K562 (cell line): ENCODE data around the gene ETFRF1. TPM values are rescaled to one million over a fixed set of nuclear protein-coding genes. Genes with fewer than 3 reads are reported as not detected.
A peak's percentile ranks its signal among the peaks of the same experiment; 100 is the strongest.

Experiments
- ATAC-seq: fragments of 200-7000 bp; cut with Tn5 transposase; 3 replicates; pipeline ENCODE4 v1.9.1; 2020; ENCODE audit warnings: moderate library complexity
- Bru-seq: library from RNA; stranded (reverse); fragments of 400-500 nt; gene quantifications from one replicate; lab custom pipeline; 2021; lab: Mats Ljungman, UMichigan
- BruChase-seq, 2 experiments: library from RNA; stranded (reverse); fragments of 400-500 nt; gene quantifications; one replicate each; lab custom pipeline; 2021; lab: Mats Ljungman, UMichigan
- BruUV-seq: library from RNA; stranded (reverse); fragments of 400-500 nt; replicated peaks from 2 replicates; lab custom pipeline; 2021; lab: Mats Ljungman, UMichigan
- CTCF ChIA-PET: fragments of 300-600 bp; formaldehyde crosslinking; extraction: SDS; loops from one replicate; lab custom pipeline; 2021; ENCODE audit warnings: low intra/inter-chr PET ratio; lab: Yijun Ruan, JAX
- POLR2A ChIA-PET: fragments of 300-600, 350-650 bp; sonication (Branson Sonifier 250); formaldehyde crosslinking; extraction: SDS; loops from one replicate; lab custom pipeline; 2021; ENCODE audit warnings: antibody characterized with exemption, inconsistent platforms; lab: Yijun Ruan, JAX
- DNase-seq, 4 experiments: peaks; one replicate each; pipeline versions ENCODE4 v3.0.0 to v3.0.0-alpha.2; 2011 to 2018; ENCODE audit warnings: low spot score in 3 of 4, mixed read lengths in 3 of 4; ENCODE audit errors: extremely low read depth in 1 of 4
- FAIRE-seq: peaks from 2 replicates; lab custom pipeline; 2011; peaks lifted over from hg19 to GRCh38; lab: Jason Lieb, UNC
- H2AFZ ChIP-seq: 2 replicates; pipeline ENCODE4 v1.6.0; 2011; ENCODE audit warnings: low read depth, low read length, control low read depth, inconsistent platforms
- H3K27ac ChIP-seq: fragments of 200-600 bp; 3 replicates; pipeline ENCODE4 v1.8.0; 2011; ENCODE audit warnings: low read depth, mild to moderate bottlenecking, control low read depth, inconsistent platforms, low read length, moderate library complexity, mixed read lengths; ENCODE audit errors: extremely low read depth
- H3K27me3 ChIP-seq, 2 experiments: fragments of 300-600 bp in 1 of 2; 2 replicates in 1 of 2; 3 replicates in 1 of 2; pipeline versions ENCODE4 v1.6.0 to v1.8.0; 2011; ENCODE audit warnings: inconsistent platforms in 2 of 2, low read length in 2 of 2, mild to moderate bottlenecking in 1 of 2, mixed read lengths in 1 of 2, moderate library complexity in 1 of 2; ENCODE audit not compliant: control insufficient read depth in 2 of 2, insufficient read depth in 2 of 2
- H3K36me3 ChIP-seq: fragments of 300-600 bp; 3 replicates; pipeline ENCODE4 v1.8.0; 2011; ENCODE audit warnings: mild to moderate bottlenecking, low read length, inconsistent platforms; ENCODE audit not compliant: control insufficient read depth, insufficient read depth
- H3K4me1 ChIP-seq, 2 experiments: fragments of 200-600 bp in 1 of 2; replicated peaks in 1 of 2; 2 replicates in 1 of 2; 3 replicates in 1 of 2; pipeline versions ENCODE4 v1.5.1 to v1.8.0; 2011; ENCODE audit warnings: inconsistent platforms in 2 of 2, low read length in 2 of 2, mild to moderate bottlenecking in 1 of 2, mixed read lengths in 1 of 2, moderate library complexity in 1 of 2; ENCODE audit not compliant: control insufficient read depth in 2 of 2, insufficient read depth in 2 of 2
- H3K4me2 ChIP-seq: 2 replicates; pipeline ENCODE4 v1.6.1; 2011; ENCODE audit warnings: low read length, control low read depth, inconsistent platforms, mixed read lengths; ENCODE audit not compliant: insufficient read depth
- H3K4me3 ChIP-seq: fragments of 200-600 bp; sonication (generic), shearing (Covaris generic); 2 replicates; pipeline ENCODE4 v1.5.1; 2016; ENCODE audit warnings: control low read depth, inconsistent platforms
- H3K79me2 ChIP-seq: fragments of 200-600 bp; 3 replicates; pipeline ENCODE4 v1.8.0; 2011; ENCODE audit warnings: low read length, inconsistent platforms; ENCODE audit not compliant: control insufficient read depth, insufficient read depth
- H3K9ac ChIP-seq, 2 experiments: 2 replicates each; pipeline versions ENCODE4 v1.6.0 to v1.6.1; 2011; ENCODE audit warnings: low read depth in 2 of 2, low read length in 2 of 2, control low read depth in 1 of 2, inconsistent platforms in 1 of 2, mild to moderate bottlenecking in 1 of 2, mixed read lengths in 1 of 2; ENCODE audit not compliant: insufficient read depth in 1 of 2
- H3K9me1 ChIP-seq: one replicate; pipeline ENCODE4 v1.6.0; 2011; ENCODE audit warnings: inconsistent platforms, mild to moderate bottlenecking, low read length, moderate library complexity; ENCODE audit not compliant: control insufficient read depth, insufficient read depth
- H3K9me3 ChIP-seq: replicated peaks from 2 replicates; pipeline ENCODE4 v1.5.1; 2011; ENCODE audit warnings: low read depth, low read length, inconsistent platforms; ENCODE audit not compliant: control insufficient read depth, insufficient read depth
- H4K20me1 ChIP-seq: replicated peaks from 2 replicates; pipeline ENCODE4 v1.6.1; 2011; ENCODE audit warnings: low read length, inconsistent platforms, mixed read lengths; ENCODE audit not compliant: control insufficient read depth, insufficient read depth
- CHCHD3 ChIP-seq: fragments of 250-450 bp; sonication (Bioruptor Pico); IDR thresholded peaks from 2 replicates; pipeline ENCODE4 v2.1.2; 2022; ENCODE audit warnings: mild to moderate bottlenecking
- E4F1 ChIP-seq: fragments of 250-450 bp; sonication (Bioruptor Pico); IDR thresholded peaks from 2 replicates; pipeline ENCODE4 v1.5.0; 2021; ENCODE audit warnings: mild to moderate bottlenecking, borderline replicate concordance
- ELF2 ChIP-seq: fragments of 250-450 bp; sonication (Bioruptor Pico); IDR thresholded peaks from 2 replicates; pipeline ENCODE4 v1.5.0; 2021; ENCODE audit warnings: mild to moderate bottlenecking
- GABPB1 ChIP-seq: sonication (generic); formaldehyde crosslinking; IDR thresholded peaks from 2 replicates; pipeline ENCODE4 v1.8.0; 2022; ENCODE audit warnings: mild to moderate bottlenecking, missing genetic modification reagents
- L3MBTL2 ChIP-seq: fragments of 450-650 bp; IDR thresholded peaks from 2 replicates; pipeline ENCODE4 v1.6.1; 2016; ENCODE audit warnings: mild to moderate bottlenecking, moderate library complexity
- MXI1 ChIP-seq: IDR thresholded peaks from 2 replicates; pipeline ENCODE4 v1.6.1; 2011; ENCODE audit warnings: low read depth, mild to moderate bottlenecking, improper control_type of control experiment, low read length
- PHF20 ChIP-seq: fragments of 450-650 bp; IDR thresholded peaks from 2 replicates; pipeline ENCODE4 v1.6.1; 2018; ENCODE audit not compliant: partially characterized antibody
- PHTF2 ChIP-seq: fragments of 250-450 bp; sonication (Bioruptor Pico); IDR thresholded peaks from 2 replicates; pipeline ENCODE4 v1.5.0; 2021; ENCODE audit warnings: mild to moderate bottlenecking
- POLR2A ChIP-seq: fragments of 450-650 bp; conservative IDR thresholded peaks from 2 replicates; pipeline ENCODE4 v1.6.1; 2016
- SRF ChIP-seq, 2 experiments: fragments of 250-450, 450-650 bp in 1 of 2; sonication (Bioruptor Pico) in 1 of 2; sonication (generic) in 1 of 2; formaldehyde crosslinking; IDR thresholded peaks; 2 replicates each; pipeline versions ENCODE4 v1.5.0 to v1.5.1; 2020 to 2022; ENCODE audit warnings: mild to moderate bottlenecking in 1 of 2, missing genetic modification reagents in 1 of 2
- TCF15 ChIP-seq: fragments of 250-450 bp; sonication (Bioruptor Pico); IDR thresholded peaks from 2 replicates; pipeline ENCODE4 v1.8.0; 2022; ENCODE audit warnings: moderate library complexity, mild to moderate bottlenecking, inconsistent platforms
- TRIM24 ChIP-seq, 2 experiments: fragments of 450-650 bp; IDR thresholded peaks; 2 replicates each; pipeline ENCODE4 v1.6.1; 2016
- ZNF511 ChIP-seq: sonication (generic); formaldehyde crosslinking; IDR thresholded peaks from 2 replicates; pipeline ENCODE4 v1.8.0; 2022; ENCODE audit warnings: mild to moderate bottlenecking, missing genetic modification reagents
- whole genome bisulfite sequencing: fragments of 100-300 bp; shearing (Covaris generic); methylation state at CpG from one replicate; pipeline ENCODE4 v1.1.6; 2016; ENCODE audit warnings: low coverage, mixed read lengths; ENCODE audit not compliant: insufficient coverage; ENCODE audit errors: missing lambda C conversion rate; 5-methylcytosine and 5-hydroxymethylcytosine counted together
- in situ Hi-C: fragments of 300-500 bp; cut with MboI; formaldehyde crosslinking; loops from 4 replicates; pipeline ENCODE4 v1.15.0; 2018; ENCODE audit warnings: inconsistent platforms, mixed read lengths
- intact Hi-C: fragments of 100-400 bp; cut with micrococcal nuclease; formaldehyde crosslinking; loops from 2 replicates; pipeline ENCODE4 v1.14.2; 2022
- long read RNA-seq, 3 experiments: library from polyadenylated mRNA in 2 of 3; library from RNA in 1 of 3; unstranded in 2 of 3; stranded (forward) in 1 of 3; transcript quantifications; one replicate each; pipeline ENCODE4 v2.0.0, GENCODE V29; 2019 to 2022
- polyA minus RNA-seq, 3 experiments: library from RNA; depleted of rRNA, polyadenylated mRNA; stranded (reverse); fragments of >200 nt; gene quantifications; 2 replicates each; pipeline ENCODE4 v1.2.3, GENCODE V29; 2011
- polyA plus RNA-seq, 8 experiments: library from polyadenylated mRNA; depleted of rRNA in 4 of 8; stranded (reverse) in 5 of 8; unstranded in 3 of 8; fragments of >200 nt; fragmentation: Nextera tagmentation in 2 of 8; fragmentation: Illumina TruSeq in 1 of 8; extraction: Ambion mirVana in 2 of 8; extraction: Trizol in 1 of 8; gene quantifications; 2 replicates each; pipeline versions ENCODE4 v1.2.1 to v1.2.3, GENCODE V29; 2011 to 2014; ENCODE audit warnings: inconsistent platforms in 1 of 8, missing spikeins in 1 of 8
- total RNA-seq, 7 experiments: library from RNA; depleted of rRNA in 6 of 7; stranded (reverse); fragments of >200 nt in 6 of 7; fragmentation: Illumina TruSeq in 2 of 7; extraction: Trizol in 2 of 7; gene quantifications; 2 replicates each; pipeline versions ENCODE4 v1.2.1 to v1.2.3, GENCODE V29; 2011 to 2021; ENCODE audit warnings: low replicate concordance in 1 of 7

ETFRF1 gene
- 9.3 and 28.3 TPM in 2 replicates for total RNA-seq (2011; cell fraction: chromatin; rRNA removed; ENCODE audit: low replicate concordance)
- total RNA-seq (2011; cell fraction: nucleolus; rRNA removed) = 9.3 and 10.2 TPM in 2 replicates
- 16.0 and 36.1 TPM in 2 replicates for total RNA-seq (2011; cell fraction: nucleoplasm; rRNA removed)
- 16.4 and 18.6 TPM in 2 replicates for total RNA-seq (2014; rRNA removed)
- 28.7 and 32.8 TPM in 2 replicates for total RNA-seq (2014; rRNA removed; fragmentation: Illumina TruSeq; extraction: Trizol)
- 27.6 and 32.4 TPM in 2 replicates for total RNA-seq (2015; rRNA removed; fragmentation: Illumina TruSeq; extraction: Trizol)
- 16.1 and 17.7 TPM in 2 replicates for total RNA-seq (2021)
- 22.0 and 35.3 TPM in 2 replicates for polyA plus RNA-seq (2011; rRNA removed)
- polyA plus RNA-seq (2011; cell fraction: cytosol; rRNA removed) = 5.3 and 9.8 TPM in 2 replicates
- polyA plus RNA-seq (2011; cell fraction: nucleus; rRNA removed) = 7.7 and 9.8 TPM in 2 replicates
- polyA plus RNA-seq (2012) = 18.9 and 35.0 TPM in 2 replicates
- polyA plus RNA-seq (2014; fragmentation: Illumina TruSeq; extraction: Trizol) = 33.6 and 44.9 TPM in 2 replicates
- 100 to 1,000 TPM; 101 to 107 TPM for polyA plus RNA-seq (2014; fragmentation: Nextera tagmentation; extraction: Ambion mirVana)
- polyA plus RNA-seq (2014; rRNA removed) = 28.3 and 33.7 TPM in 2 replicates
- polyA minus RNA-seq (2011; rRNA and poly(A)+ RNA removed) = 12.5 and 17.2 TPM in 2 replicates
- polyA minus RNA-seq (2011; cell fraction: cytosol; rRNA and poly(A)+ RNA removed) = 6.5 and 6.9 TPM in 2 replicates
- 9.4 and 20.5 TPM in 2 replicates for polyA minus RNA-seq (2011; cell fraction: nucleus; rRNA and poly(A)+ RNA removed)
- Bru-seq, nascent RNA = percentile 70 among the genes with signal in this experiment
- BruChase-seq, experiment 1, labeled RNA remaining after a 2-hour chase = percentile 57 among the genes with signal in this experiment
- percentile 61 among the genes with signal in this experiment for BruChase-seq, experiment 2, labeled RNA remaining after a 6-hour chase
- long read RNA-seq, experiment 1, transcript ETFRF1-201 (3 exons, 1,134 nt) = major isoform, 30 of 53 reads
- long read RNA-seq, experiment 1, partial matches to known transcripts = 3 of 53 reads
- long read RNA-seq, experiment 1, other reads (novel, unspliced or antisense) = 13 of 53 reads
- long read RNA-seq, experiment 2, partial matches to known transcripts = 0 of 6 reads
- long read RNA-seq, experiment 2, other reads (novel, unspliced or antisense) = 4 of 6 reads
- long read RNA-seq, experiment 3, transcript ETFRF1-201 (3 exons, 1,134 nt) = major isoform, 17 of 22 reads
- long read RNA-seq, experiment 3, partial matches to known transcripts = 0 of 22 reads
- long read RNA-seq, experiment 3, other reads (novel, unspliced or antisense) = 2 of 22 reads

DNA sequence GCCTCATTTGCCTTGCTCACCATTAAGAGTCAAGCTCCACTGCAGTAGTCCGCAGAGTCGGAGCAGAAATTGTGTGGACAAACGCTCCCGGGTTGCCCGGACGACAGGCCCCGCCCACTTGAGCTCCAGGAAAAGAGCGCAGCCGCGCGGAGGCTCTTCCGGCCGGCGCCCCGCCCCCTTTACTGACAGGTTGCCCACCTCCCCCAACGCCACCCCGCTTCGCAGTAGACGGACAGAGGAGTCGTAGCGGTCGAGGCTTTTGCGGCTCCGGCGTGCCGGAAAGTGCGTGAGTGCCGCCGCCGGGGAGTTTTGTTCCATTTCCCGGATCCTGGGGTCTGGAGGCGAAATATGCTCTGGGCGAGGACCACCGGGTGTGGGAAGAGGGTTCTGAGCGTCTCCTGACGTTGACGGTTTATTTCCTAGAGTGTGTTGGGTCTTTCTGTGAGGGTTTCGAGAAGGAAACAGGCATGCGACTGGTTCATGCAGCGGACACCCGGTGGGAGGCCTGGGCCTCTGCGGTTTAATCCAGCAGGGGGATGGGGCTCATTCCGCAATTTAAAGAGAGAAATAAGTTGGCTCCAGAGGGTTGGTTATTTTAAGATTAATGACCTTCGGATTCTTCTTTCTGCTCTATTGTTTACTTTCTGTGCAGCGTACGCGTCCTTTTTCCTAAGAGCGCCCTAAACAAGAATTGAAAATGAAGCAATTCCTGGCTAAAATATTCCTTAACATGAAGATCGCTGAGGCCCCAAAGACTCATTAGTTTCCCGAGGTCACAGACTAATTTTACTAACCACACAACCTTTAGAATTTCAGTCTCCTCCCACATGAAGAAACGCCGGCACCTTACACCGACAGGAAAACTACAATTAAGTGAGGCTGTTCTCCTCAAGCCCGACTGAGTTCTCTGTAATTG lies at the start of gene ETFRF1, which contains the start of gene DNAI7:
ETFRF1 (plus strand) TSS at position 182 of the 916 bp plus-strand sequence. CDS start 8,720 bp downstream, outside the sequence.
DNAI7 (minus strand) TSS at position 105 of the 916 bp plus-strand sequence; CDS start at position 23, 82 bp downstream.
- CTCF ChIA-PET = no interaction called here
- Histone ChIP-seq H3K9ac (peak within 1 kb of the TSS; percentile 92 to 93), H3K36me3 (peaks cover 4% of the 10 kb centered on the region; the same call in 1 of the 3 replicates), H3K4me2 (peak within 1 kb of the TSS; percentile 91), H3K27me3 (no peaks in the 10 kb centered on the region), H3K9me3 (no peaks in the 10 kb centered on the region), H3K79me2 (peaks cover 16% of the 10 kb centered on the region), H3K27ac (peak within 1 kb of the TSS; percentile 97), H4K20me1 (no peaks in the 10 kb centered on the region), H3K4me3 (peak within 1 kb of the TSS; percentile 72), H3K9me1 (no peaks in the 10 kb centered on the region), H2AFZ (peak within 1 kb of the TSS; percentile 98), H3K4me1 (peaks cover 0 to 3% of the 10 kb centered on the region in 2 experiments; a peak in 1 of 5 replicates)
- ATAC-seq (peak; percentile 98), FAIRE-seq (peak; percentile 94), DNase-seq (peak; percentile 93 to 98 (median 94))
- under 1% methylated on average over 46 of the region's 54 CpGs for WGBS
- intact Hi-C loops = no loop called here
- BruUV-seq = TSS peak; percentile 87
- POLR2A ChIA-PET = interaction anchor here (0.5 to 1.6 kb wide), 10 partner anchors 9 to 251 kb away, joined by 3 to 5 read pairs (median 3); no protein-coding TSS in a partner anchor
- in situ Hi-C loops = no loop called here
- TF ChIP-seq PHF20 = peak; percentile 89
- TF ChIP-seq ZNF511 (CRISPR knock-in tag) = peak; percentile 37; the same call in 1 of the 2 replicates
- peak; percentile 97 for TF ChIP-seq POLR2A
- peak in 1 of 2 experiments; percentile 49; a peak in 1 of 4 replicates for TF ChIP-seq TRIM24 (IDR thresholded peaks at IDR 0.05)
- TF ChIP-seq GABPB1 (CRISPR knock-in tag) = peak; percentile 78
- TF ChIP-seq CHCHD3 (CRISPR knock-in tag) = no peak
- TF ChIP-seq L3MBTL2 = peak; percentile 82
- TF ChIP-seq ELF2 (CRISPR knock-in tag) = 0 out of 2 replicates have a peak, but pooled peaks have one; percentile 17
- TF ChIP-seq PHTF2 = no peak
- TF ChIP-seq MXI1 = peak; percentile 96
- TF ChIP-seq E4F1 = peak; percentile 95
- peak in 1 of 2 experiments; percentile 23; a peak in 1 of 4 replicates for TF ChIP-seq SRF (CRISPR knock-in tag; IDR thresholded peaks at IDR 0.05)
- no peak for TF ChIP-seq TCF15 (CRISPR knock-in tag)
